CD4-positive, alpha-beta T cell treated with Interferon gamma for 1 hour (primary cell): ENCODE measurements around the gene F7.
"Not testable (repeated sequence)": the region's sequence is repeated elsewhere in the genome, so short reads cannot be mapped to it uniquely, and the experiment has no call there.

Experiments
- DNase-seq: peaks from one replicate; pipeline ENCODE4 v3.0.0-alpha.2; 2020

Gene F7

GRCh38 chr13:113087923-113088690 is 17.5 kb upstream of the F7 start:
- DNase-seq: no peak

DNA sequence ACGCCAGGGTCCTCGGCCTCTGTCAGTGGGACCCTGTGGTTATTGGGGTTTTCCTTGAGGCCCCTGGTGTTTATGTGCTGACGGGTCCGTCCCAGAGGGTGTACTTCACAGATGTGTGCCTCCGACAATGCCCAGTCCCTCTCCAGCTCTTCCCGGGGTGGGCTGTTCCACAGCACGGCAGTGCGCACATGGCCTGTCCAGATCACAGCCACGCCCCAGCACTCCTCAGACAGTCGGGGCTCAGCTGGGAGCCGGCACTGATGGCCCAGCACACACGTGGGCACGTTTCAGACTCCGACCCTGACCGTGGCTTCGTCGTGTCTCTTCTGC is 16.9 kb upstream of the F7 start:
- no peak for DNase-seq

DNA sequence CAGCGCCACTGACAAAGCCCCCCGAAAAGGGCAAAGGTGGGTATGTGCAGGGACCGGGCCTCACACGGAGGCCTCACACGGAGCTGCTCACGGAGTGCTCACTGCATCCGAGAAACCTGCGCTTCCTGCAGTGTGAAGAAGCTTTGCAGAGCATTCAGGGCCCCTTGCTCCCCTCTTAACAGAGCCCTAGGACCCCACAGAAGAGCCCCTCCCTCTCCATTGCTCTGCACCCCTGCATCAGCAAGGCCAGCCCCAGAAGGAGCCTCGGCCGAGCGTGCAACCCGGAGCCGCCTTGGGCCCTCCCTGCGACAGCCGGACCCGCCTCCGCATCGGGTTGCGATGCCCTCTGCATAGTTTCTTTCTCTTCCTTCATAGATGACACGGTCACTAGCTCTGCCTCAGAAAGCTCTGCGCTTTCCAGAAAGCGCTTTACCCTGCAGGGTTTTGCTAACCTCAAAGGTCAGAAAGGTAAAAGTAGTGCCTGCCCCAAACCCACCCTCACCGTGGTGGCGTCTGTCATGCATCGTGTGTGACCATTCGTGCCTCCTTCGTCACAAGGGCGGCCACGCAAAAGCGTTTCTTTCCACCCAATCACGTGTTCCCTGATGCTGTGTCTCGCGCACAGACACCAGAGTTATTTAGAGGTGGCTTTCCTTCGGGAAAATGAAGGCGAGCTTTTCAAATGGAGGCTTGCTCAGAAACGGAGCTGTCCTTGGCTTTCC is 15.7 kb upstream of the F7 start:
- DNase-seq: no peak

- DNase-seq: no peak
These were observed 15.2 kb upstream of the F7 start for GRCh38 chr13:113090415-113090770.

DNA sequence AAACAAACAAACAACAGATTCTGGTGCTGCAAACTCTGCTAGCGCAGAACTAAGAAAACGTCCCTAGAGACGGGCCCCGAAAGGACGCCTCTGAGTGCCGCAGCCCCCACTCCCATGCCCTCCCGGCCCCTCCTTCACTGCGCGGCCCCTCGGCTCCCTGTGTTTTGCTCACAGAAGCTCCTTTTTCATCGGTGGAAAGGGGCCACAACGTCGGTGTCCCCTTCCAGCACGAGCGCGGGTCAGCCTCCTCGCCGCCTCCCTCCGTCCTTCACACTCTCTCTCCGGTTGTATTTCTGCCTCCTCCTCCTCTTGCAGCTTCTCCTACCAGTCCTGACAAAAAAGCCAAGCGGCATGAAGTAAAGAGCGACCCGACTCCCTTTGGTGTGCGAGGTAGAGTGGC is 14.8 kb upstream of the F7 start:
- no peak for DNase-seq

GRCh38 chr13:113091211-113091771 is 14.3 kb upstream of the F7 start:
- DNase-seq: no peak

DNA sequence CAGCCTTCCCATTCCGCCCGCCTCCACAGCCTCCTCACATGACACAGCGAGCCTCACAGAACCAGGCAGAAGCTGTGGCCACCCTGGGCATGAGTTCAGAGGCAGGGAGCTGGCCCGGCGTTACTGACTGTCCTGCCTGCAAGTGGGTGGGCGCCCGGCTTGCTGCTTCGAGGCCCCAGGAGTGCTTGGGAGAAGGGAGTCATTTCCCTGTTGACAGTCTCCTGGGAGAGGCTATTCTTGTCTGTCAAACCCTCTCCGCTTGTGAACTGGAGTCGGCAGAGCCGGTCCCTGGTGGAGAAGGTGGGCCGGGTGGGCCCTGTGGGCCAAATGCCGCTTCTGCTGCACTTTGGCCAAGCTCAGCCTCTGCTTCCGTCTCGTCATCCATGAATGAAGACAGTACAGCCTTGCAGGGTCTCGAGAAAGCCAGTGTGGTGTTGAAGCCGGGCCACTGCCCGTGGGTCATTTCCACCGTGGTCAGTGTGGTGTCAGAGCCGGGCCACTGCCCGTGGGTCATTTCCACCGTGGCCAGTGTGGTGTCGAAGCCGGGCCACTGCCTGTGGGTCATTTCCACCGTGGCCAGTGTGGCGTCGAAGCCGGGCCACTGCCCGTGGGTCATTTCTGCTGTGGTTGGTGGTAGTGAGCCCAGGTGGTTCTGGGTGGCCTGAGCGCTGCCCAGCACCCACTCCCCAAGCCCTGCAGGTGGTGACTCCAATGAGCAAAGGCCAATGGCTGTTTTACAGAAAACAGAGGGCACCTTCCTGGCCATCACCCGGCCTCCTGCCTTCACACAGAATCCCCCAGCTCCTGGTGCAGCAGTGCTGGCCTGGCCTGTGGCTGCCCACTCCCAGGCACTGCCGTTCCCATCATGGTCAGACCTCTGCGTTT is 13.5 kb upstream of the F7 start:
- DNase-seq: no peak

- DNase-seq: no peak
These were observed 12.6 kb upstream of the F7 start for GRCh38 chr13:113092776-113093579.

DNA sequence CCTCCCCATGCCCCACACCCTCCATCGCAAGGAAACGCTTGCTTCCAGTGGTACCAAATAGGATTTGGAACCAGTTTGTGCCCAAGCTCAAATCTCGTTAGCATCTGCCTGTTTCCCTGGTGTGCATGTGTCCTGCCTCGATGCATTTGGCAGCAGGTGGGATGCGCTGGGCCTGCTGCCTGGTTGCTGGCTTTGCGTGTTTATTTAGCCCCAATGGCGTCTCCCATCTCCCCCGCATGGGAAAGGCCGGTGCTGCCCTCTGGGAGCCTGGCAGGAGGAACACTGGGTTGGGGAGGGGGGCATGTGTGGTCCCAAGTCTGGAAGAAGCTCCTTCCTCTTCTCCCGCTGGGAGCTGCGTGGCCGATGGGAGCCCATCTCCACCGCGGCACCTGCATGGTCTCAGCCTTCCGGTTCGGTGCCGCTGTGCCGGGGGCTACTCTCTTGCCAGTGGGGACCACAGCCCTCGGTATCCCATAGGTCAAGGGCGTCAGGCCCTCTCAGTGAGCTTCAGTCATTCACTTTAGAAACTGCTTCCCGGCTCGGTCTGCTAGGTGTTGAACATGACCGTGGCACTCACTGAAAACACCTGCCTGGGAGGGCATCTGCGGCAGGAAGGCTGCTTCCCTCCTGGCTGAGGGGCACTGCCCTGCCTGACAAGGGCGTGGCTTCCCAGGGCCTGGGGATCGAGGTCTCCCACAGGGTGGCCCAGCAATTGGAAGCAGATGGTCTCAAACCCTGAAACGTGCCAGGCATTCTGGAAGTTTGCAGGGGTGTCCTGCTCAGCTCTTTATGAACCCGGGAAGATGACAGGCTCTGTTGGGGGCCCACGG is 11.8 kb upstream of the F7 start:
- DNase-seq: no peak

DNA sequence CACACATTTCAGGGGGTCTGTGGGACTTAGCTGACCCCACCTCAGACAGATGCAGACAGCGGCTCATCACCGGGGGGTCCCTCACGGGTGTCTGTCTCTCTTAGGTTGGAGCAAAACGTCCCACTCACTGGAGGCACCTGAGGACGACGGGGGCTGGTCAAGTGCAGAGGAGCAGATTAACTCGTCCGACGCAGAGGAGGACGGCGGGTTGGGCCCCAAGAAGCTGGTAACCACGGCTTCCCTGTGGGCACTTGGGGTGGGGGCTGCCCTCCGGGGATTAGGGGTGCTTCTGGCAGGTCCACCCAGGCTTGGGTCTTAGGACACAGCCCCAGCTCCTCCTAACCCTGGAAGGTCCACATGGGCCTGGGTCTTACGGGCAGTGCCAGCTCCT is 11.2 kb upstream of the F7 start:
- no peak for DNase-seq

DNA sequence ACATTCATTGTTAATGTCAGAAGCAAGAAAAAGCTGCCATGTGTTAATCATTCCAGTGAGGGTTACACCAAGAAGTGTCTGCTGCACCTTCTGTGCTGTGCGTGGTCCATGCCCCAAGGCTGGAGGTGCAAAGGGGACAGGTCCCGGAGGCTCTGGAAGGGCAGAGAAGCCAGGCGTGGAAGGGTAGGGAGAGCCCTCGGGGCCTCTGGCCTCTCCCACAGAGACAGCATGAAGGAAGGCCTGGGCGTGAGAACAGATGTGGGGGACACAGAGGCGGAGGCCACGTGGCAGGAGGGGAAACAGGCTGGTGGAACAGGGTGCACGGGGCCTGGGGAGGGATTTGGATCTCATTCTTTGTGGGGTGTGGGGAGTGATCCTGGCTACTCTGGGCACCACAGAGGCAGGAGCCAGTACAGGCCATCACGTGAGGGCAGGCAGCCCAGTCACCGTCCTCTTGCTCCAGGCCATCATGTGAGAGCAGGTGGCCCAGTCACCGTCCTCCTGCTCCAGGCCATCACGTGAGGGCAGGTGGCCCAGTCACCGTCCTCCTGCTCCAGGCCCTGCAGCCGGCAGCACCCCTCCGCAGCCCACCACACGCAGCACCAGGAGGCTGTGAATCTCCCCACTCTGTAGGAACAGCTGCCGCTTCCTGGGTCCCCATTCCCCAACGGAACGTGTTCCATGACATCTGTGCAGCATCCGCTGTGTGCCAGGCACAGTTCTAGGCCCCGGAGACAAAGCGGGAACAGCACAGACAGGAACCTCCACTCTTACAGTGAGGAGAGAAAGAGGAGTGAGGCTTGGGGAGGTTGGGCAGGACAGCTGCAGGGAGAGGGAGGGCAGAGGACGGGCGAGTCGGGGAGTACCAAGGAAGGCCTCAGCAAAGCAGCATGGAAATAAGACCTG is 10.2 kb upstream of the F7 start:
- no peak for DNase-seq

GRCh38 chr13:113096052-113096744 is 9.4 kb upstream of the F7 start:
- DNase-seq: no peak

DNA sequence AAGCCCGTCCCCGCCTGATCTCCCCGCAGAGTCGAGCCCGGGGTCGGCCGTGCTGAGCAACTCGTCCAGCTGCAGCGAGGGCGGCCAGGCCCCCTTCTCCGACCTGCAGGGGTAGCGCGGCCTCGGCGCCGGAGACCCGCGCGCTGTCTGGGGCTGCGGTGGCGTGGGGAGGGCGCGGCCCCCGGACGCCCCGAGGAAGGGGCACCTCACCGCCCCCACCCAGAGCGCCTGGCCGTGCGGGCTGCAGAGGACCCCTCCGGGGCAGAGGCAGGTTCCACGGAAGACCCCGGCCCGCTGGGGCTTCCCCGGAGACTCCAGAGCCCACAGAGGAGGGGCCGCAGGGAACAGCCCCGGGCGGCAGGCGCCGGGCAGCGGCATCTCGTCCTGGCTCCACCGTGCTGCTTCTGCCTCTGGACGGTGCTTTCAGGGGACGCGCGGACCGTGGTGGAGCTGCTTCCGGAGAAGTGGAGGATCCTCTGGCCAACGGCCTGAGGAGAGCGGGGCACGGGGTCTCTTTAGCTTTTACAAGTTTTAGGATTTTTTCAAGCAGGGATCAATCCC is 8.8 kb upstream of the F7 start:
- no peak for DNase-seq

GRCh38 chr13:113097651-113098050 is 7.9 kb upstream of the F7 start:
- no peak for DNase-seq

DNA sequence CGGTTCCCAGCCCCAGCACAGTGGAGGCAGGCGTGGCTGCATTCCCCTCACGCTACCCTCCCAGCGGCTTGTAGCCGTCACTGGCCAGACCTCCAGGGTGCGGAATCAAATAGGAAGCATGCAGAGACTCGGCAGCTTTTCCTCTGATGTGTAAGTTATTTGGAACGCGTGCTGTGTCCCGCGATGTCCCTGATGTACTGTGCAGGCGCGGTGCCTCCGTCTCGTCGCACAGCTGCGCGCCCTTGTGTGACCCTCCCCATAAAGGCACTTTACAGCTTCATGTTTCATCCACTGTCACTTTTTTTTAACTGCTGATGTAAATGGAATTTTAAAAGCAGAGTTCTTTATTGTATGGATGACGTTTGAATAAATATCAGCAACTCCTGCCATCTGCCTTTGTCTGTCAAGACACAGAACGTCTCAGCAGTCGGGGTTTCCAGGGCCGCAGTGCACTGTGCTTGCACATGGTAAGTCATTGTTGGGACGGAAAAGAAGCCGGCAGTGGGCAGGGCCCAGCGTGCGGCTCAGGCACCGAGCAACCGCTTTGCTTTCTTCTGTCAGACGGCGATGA is 7.3 kb upstream of the F7 start:
- no peak for DNase-seq

- no peak for DNase-seq
These were observed 6.4 kb upstream of the F7 start for GRCh38 chr13:113099142-113099541.

GRCh38 chr13:113102302-113102701 is 3.3 kb upstream of the F7 start:
- DNase-seq: not testable (repeated sequence)

DNA sequence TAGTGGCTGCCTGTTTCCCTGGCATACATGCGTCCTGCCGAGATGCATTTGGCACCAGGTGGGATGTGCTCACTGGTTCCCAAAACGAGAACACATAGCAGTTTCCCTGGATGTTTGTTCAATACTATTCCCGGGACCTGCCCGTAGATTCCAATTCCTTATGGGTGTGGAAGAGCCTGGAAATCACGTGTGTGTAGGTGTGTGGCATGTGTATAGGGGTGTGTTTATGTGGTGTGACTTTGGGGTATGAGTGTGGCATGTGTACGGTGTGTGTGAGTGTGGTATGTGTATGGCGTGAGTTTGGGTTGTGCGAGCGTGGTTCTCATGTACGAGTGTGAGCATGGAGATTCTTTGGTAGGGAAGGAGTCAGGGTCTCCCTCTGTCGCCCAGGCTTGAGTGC is 2.9 kb upstream of the F7 start:
- DNase-seq: no peak

DNA sequence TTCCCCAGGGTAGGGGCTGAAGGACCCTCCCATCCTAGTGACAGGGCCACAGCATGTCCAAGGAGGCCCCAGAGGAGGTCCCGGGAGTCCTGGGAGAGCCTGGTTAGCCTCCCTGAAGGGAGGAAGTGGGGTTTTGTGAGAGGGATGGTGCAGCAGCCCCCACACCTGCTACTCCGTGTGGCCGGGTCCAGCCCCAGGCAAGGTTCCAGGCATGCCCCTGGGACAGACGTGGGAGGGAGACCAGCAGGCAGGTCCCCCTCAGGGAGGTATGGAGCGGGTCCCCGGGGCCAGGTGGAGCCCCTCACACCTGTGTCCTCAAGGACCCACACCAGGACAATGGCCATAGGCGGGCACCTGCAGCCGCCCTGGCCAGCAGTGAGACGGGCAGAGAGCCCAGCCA is 1.9 kb upstream of the F7 start:
- DNase-seq: no peak
